Activated T-helper 1 cell treated with Interleukin-2 at 50 U/mL for 16 hours (primary cell): Measurements from ENCODE around the gene CREG2.
"Not testable (repeated sequence)": the region's sequence is repeated elsewhere in the genome, so short reads cannot be mapped to it uniquely, and the experiment has no call there.

ENCODE experiments used
- DNase-seq: peaks from one replicate; pipeline ENCODE4 v3.0.0-alpha.2; 2020; ENCODE audit warnings: low read depth

Gene CREG2

GRCh38 chr2:101374821-101375561 lies 12.3 kb downstream of the CREG2 start:
- no peak for DNase-seq

GRCh38 chr2:101372792-101373191 lies 14.5 kb downstream of the CREG2 start:
- DNase-seq = no peak

- DNase-seq = no peak
Observed at GRCh38 chr2:101371636-101372035, 15.7 kb downstream of the CREG2 start.

DNA sequence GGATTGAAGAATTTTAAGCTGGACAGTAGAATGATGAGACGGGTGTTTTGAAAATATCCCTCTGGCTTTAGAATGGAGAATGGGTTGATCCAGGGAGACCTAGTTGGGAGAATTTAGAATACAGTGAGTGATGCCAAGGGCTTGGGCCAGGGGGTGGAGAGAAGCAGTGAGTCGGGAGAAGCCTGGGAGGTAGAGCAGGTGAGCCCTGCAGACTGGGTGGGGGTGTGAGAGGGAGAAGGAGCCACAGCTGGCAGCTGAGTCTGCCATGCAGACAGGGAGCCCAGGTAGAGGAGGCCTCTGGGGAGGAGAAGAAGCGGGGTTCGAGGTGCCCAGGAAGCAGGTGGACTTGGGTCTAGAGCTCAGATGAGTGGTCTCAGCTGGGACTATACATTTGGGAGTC lies 18.2 kb downstream of the CREG2 start:
- no peak for DNase-seq

- no peak for DNase-seq
Observed at GRCh38 chr2:101368376-101368775, 18.9 kb downstream of the CREG2 start.

- no peak for DNase-seq
Observed at GRCh38 chr2:101367508-101367907, 19.8 kb downstream of the CREG2 start.

- no peak for DNase-seq
Observed at GRCh38 chr2:101364878-101365277, 22.4 kb downstream of the CREG2 start.

DNA sequence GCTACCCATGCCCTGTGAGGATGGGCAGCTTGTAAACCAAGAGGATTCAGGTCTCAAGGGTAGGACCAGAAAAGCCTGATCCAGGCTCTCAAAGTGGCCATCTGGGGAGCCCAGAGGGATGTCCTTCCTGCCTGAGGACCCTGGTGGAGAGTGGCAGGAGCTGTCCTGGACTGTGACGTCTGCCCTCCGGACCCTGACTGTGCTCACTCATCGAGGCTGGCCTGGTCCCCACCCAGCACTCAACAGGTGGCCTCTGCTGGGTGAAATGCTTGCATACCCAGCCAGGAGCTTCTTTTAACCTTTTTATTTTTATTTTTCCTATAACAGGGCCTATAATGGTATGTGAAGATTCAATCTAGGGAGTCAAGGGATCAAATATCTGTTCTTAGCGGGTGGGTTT lies 24.5 kb downstream of the CREG2 start:
- DNase-seq = no peak

GRCh38 chr2:101362316-101362715 lies 25.0 kb downstream of the CREG2 start:
- no peak for DNase-seq

GRCh38 chr2:101361522-101361921 lies 25.8 kb downstream of the CREG2 start:
- no peak for DNase-seq

DNA sequence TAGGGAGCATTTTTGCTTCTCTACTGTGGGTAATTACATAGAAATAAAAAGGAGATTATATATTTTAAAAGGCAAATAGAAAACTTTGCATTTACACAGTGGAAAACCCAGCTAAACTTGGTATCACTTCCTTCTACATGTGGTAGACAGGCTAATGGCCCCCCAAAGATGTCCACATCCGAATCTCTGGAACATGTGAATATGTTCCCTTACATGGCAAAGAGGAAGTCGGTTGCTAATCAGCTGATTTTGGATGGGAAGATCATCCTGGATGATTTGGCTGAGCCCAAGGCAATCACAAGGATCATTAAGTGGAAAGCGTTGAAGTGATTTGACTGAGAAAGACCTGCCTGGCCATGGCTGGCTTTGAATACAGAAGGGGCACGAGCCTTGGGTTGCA lies 26.2 kb downstream of the CREG2 start:
- DNase-seq = no peak

DNA sequence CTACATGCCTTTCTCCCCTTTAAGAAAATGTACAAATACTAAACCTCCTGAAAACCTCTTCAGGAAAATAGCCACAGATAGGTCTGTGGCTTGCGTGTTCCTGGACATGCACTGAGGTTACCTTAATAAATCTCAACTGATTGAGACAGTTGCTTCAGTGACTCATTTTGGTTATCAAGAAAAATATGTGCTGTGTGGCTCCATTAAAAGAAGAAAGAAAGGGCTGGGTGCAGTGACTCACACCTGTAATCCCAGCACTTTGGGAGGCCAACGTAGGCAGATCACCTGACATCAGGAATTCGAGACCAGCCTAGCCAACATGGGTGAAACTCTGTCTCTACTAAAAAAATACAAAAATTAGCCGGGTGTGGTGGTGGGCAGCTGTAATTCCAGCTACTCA lies 27.1 kb downstream of the CREG2 start:
- no peak for DNase-seq

- DNase-seq = no peak
Observed at GRCh38 chr2:101359410-101359954, 27.8 kb downstream of the CREG2 start.

DNA sequence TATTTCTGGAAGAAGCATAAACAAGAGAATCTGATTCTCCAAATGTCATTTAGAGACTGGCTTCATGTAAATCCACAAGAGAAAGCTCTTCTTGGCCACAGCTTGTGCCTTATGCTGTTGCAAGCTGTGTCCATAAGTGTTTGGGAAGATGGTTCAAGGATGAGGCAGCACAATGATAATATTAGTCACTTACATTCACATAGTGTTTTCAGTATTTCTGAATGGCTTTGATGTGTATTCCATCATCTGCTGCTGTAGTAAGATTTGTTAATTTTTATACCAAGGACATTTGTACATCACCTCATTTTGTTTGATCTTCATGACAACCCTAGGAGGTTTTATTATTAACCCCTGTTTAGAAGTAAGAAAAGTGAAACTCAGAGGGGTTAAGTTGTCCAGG lies 29.9 kb downstream of the CREG2 start:
- DNase-seq = no peak

DNA sequence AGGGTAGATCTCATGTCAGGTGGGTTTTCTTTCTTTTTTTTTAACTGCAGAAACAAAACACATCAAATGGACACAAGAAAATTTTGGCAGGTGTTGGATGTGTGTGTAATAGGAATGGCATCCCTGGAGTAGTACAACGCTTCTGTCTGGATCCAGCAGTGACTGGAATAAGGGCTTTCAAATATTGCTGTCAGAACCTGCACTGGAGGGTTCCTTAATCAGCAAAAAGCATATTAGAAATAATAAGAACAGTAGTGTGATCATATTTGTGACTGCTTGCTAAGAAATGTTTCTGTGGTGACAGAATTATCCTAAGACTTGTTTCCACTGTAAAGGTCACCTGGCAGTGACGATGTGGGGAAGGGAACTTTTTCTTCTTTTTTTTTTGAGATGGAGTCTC lies 30.8 kb downstream of the CREG2 start:
- DNase-seq = no peak

DNA sequence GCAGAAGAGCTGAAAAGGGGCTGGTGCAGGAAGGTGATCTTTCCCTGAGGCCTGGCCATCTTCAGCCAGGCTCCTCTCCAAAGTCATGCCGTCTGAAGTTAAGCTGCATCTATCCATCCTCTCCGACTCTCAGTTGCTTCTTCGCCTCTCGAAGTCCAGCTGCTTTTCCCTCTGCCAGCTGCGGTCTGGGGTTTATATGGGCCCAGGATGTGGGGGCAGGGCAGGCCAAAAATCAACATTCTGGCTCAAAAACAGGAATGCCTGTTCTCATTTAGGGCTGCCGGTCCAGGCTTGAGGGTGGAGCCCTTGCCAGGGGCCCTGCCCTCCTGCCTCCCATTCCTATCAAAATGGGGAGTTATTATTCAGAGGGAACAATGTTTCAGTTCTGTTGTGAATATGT lies 31.2 kb downstream of the CREG2 start:
- no peak for DNase-seq

GRCh38 chr2:101355401-101356054 lies 31.8 kb downstream of the CREG2 start:
- no peak for DNase-seq

GRCh38 chr2:101354420-101355311 lies 32.6 kb downstream of the CREG2 start:
- no peak for DNase-seq

- not testable (repeated sequence) for DNase-seq
Observed at GRCh38 chr2:101352631-101353030, 34.7 kb downstream of the CREG2 start.

DNA sequence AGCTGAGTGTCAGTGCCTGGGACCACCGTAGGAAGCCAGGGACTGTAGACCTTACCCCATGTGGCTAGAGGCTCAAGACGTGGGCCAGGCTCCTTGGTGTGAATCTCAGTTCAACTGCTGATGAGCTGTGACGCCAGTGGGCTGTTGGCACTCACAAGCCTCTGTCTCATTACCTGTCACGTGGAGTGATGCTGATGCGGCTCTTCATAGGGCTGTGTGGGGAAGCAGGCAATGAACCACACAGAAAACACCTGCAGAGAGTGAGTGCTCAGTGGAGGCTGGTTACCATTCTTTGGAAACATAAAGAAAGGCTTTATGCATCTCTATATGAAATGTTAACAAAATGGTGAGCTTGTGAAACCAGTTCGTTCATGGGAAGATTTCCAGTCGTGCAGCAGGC lies 36.1 kb downstream of the CREG2 start:
- DNase-seq = no peak

DNA sequence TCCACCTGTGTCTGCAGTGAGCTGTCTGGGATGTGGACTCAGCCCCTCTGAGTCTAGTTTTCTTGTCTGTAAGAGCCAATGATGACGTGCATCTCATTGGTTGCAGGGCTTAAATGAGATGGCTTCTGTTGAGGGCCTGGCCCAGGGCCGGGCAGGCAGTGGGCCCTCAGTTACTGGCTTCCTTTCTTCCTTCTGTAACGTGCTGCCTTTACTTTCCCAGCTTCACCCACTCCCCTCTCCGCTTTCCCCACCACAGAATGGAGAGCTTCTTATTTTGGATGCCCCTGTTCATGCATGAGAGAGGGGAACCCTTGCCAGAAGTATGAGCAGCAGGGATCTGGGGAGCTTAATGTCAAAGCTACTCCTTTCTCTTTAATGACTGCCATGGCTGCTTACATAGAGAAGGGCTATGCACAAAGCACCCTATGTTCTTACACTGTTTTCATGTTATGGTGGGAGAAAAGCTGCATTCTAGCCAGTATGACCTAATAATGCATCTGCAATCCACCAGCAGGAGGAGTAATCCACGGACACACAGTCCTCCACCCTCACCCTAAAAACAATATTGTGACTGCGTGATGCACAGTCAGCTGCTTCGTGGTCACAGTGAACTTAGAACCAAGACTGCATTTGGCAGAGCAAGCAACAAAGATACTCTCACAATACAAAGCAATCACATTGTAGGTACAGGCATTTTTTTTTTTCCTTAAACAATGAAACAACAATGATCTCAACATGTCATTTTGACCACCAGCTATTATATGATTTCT lies 37.2 kb downstream of the CREG2 start:
- no peak for DNase-seq

DNA sequence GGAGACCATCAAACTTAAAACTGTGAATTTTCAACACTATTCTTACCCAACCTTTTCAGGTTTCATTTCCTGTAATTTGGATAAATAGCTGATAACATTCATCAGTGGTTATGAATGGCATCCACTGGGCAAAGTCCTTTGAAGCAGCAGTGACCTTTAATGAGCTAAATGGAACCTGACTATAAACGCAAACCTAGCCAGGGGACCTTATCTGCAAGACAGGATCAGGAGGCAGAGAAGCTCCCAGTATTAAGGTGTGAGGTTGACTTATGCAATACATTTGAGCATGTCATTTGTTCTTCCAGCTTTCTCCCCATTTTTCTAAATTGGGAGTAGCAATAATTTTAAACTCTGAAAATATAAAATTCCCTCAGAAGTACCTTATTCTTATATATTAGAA lies 38.4 kb downstream of the CREG2 start:
- DNase-seq = no peak
